ENCODE data around the gene SCRN3.
"Not testable (repeated sequence)": the region's sequence is repeated elsewhere in the genome, so short reads cannot be mapped to it uniquely, and the experiment has no call there.

SCRN3 gene

DNA sequence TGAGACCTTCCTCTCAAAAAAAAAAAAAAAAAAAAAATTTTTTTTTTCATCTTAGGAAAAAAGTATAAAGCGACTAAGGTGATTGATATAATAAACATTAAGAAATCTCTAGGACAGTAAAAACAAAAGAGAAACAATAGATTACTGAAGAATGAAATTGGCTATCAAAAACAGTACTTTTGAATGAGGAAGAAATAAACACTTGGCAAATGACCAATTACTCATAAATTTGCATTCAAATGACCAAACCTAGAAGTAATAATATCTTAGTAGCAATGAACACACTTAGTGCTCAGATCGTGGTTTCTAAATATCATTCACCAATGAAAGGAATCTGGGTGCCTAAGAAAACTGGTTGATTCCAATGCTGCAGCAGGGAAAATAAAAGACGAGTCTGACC is 10.3 kb upstream of the SCRN3 start:
- ChIA-PET POLR2A (no interaction called here), CTCF (no interaction called here)
- no peak for DNase-seq (ENCODE audit: extremely low spot score)
- TF ChIP-seq ZNF384 (IDR thresholded peaks at IDR 0.05), result no peak
- TF ChIP-seq HDGF (IDR thresholded peaks at IDR 0.05; ENCODE audit: borderline replicate concordance), result no peak
- TF ChIP-seq, protein P1, sequence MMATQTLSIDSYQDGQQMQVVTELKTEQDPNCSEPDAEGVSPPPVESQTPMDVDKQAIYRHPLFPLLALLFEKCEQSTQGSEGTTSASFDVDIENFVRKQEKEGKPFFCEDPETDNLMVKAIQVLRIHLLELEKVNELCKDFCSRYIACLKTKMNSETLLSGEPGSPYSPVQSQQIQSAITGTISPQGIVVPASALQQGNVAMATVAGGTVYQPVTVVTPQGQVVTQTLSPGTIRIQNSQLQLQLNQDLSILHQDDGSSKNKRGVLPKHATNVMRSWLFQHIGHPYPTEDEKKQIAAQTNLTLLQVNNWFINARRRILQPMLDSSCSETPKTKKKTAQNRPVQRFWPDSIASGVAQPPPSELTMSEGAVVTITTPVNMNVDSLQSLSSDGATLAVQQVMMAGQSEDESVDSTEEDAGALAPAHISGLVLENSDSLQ (IDR thresholded peaks at IDR 0.05), result no peak
- no peak for TF ChIP-seq LEF1 (IDR thresholded peaks at IDR 0.05; ENCODE audit: borderline replicate concordance)
- no peak for TF ChIP-seq TARDBP (IDR thresholded peaks at IDR 0.05)
- TF ChIP-seq SP1 (IDR thresholded peaks at IDR 0.05), result no peak
- no peak for TF ChIP-seq SUZ12 (IDR thresholded peaks at IDR 0.05)
- no peak for TF ChIP-seq NFRKB (IDR thresholded peaks at IDR 0.05)
- TF ChIP-seq ARNT (IDR thresholded peaks at IDR 0.05), result no peak
- no peak for TF ChIP-seq BHLHE40 (IDR thresholded peaks at IDR 0.05; ENCODE audit: borderline replicate concordance)
- TF ChIP-seq CTBP1 (IDR thresholded peaks at IDR 0.05; ENCODE audit: borderline replicate concordance), result no peak

DNA sequence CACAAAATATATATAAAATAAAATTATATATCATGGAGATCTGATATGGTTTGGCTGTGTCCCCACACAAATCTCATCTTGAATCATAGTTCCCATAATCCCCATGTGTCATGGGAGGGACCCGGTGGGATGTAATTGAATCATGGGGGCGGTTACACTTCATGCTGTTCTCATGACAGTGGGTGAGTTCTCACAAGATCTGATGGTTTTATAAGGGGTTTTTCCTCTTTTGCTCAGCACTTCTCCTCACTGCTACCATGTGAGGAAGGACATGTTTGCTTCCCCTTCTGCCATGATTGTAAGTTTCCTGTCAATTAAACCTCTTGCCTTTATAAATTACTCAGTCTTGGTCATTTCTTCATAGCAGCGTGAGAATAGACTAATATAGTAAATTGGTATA is 6.8 kb upstream of the SCRN3 start:
- CTCF ChIA-PET; POLR2A ChIA-PET; DNase-seq (ENCODE audit: extremely low spot score): not testable (repeated sequence)

DNA sequence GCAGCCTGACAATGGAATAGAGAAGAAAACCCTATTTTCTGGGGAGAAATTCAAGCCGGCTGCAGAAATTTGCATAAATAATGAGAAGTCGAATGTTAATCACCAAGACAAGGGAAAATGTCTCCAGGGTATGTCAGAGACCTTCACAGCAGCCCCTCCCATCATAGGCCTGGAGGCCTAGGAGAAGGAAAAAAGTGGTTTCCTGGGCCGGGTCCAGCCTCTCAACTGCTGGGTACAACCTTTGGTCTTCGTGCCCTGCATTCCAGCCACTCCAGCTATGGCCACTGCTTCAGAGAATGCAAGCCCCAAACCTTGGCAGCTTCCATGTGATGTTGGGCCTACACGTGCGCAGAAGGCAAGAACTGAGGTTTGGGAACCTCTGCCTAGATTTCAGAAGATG is 6.0 kb upstream of the SCRN3 start:
- DNase-seq (ENCODE audit: extremely low spot score), result no peak
- TF ChIP-seq CTBP1 (IDR thresholded peaks at IDR 0.05; ENCODE audit: borderline replicate concordance), result no peak
- TF ChIP-seq L3MBTL2 (conservative IDR thresholded peaks at IDR 0.05), result no peak
- ChIA-PET CTCF (no interaction called here), POLR2A (no interaction called here)

DNA sequence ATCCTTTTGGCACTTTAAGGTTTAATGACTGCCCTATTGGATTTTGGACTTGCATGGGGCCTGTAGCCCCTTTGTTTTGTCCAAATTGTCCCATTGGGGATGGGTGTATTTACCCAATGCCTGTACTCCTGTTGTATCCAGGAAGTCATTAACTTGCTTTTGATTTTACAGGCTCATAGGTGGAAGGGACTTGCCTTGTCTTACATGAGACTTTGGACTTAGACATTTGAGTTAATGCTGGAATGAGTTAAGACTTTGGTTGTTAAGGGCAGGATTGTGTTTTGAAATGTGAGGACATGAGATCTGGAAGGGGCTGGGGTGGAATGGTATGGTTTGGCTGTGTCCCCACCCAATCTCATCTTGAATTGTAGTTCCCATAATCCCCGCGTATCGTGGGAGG is 5.2 kb upstream of the SCRN3 start:
- POLR2A ChIA-PET; CTCF ChIA-PET; DNase-seq (ENCODE audit: extremely low spot score): not testable (repeated sequence)

DNA sequence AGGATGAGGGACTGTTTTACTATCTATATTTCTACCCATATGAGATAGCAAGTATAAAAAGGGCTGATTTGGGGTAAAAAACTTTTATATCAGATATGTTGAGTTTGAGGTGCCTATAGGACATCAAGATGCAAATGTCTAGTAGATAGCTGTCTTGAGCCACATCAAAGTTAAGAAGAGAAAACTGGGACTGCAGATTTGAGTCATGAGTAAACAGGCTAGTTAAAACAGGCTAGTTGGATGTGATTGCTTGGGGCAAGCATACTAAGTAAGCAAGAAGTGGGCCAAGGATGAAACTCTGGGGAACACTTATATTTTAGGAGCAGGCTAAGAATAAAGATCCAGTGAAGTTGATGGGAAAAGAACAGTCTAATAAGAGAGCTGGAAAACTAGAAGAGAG is 2.8 kb upstream of the SCRN3 start:
- ChIA-PET CTCF (no interaction called here), POLR2A (no interaction called here)
- DNase-seq (ENCODE audit: extremely low spot score), result no peak
- TF ChIP-seq ELF4 (IDR thresholded peaks at IDR 0.05) (no peak), HDGF (IDR thresholded peaks at IDR 0.05; ENCODE audit: borderline replicate concordance) (no peak), SP1 (IDR thresholded peaks at IDR 0.05) (no peak), SUZ12 (IDR thresholded peaks at IDR 0.05) (no peak), ZNF384 (IDR thresholded peaks at IDR 0.05) (no peak), BHLHE40 (IDR thresholded peaks at IDR 0.05; ENCODE audit: borderline replicate concordance) (no peak), ARNT (IDR thresholded peaks at IDR 0.05) (no peak), FOXA1 (IDR thresholded peaks at IDR 0.05) (no peak)

DNA sequence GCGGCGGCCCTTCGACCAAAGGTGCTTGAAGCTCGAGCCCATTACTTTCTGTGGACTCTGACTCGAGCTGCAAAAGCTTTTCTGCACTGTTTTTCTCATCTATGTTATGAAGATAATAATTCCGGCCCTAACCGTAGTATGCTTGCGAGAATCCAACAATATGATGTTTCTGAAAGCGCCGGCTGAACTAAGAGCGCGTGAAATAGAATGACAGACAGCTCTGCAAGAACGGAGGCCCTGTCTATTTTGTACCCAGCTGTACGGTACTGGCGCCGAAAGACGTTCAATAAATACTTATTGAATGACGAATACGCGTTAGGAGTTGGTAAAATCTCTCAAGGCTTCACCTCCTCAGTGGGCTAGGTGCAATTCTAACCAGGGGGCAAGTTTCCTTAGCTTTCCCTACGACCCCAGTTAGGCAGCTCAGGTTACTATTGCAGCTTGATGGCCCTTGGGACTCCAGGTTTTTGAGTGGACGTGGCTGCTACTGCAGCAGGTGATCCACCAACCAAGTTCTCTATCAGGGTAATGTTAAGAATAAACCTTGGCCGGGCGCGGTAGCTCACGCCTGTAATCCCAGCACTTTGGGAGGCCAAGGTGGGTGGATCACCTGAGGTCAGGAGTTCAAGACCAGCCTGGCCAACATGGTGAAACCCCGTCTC is 570 bp downstream of the SCRN3 start:
- POLR2A ChIA-PET, result interaction anchor here (1.0 to 1.3 kb wide), 3 partner anchors 27 to 176 kb away, joined by 3 to 6 read pairs (median 3); no protein-coding TSS in a partner anchor
- TF ChIP-seq L3MBTL2 (conservative IDR thresholded peaks at IDR 0.05), result 0 out of 2 replicates have a peak, but pooled peaks have one; percentile 3
- TF ChIP-seq, protein P1 (IDR thresholded peaks at IDR 0.05), result peak; percentile 49; the same call in 1 of the 2 replicates
- no peak for TF ChIP-seq TARDBP (IDR thresholded peaks at IDR 0.05)
- TF ChIP-seq NFRKB (IDR thresholded peaks at IDR 0.05), result no peak
- DNase-seq (ENCODE audit: extremely low spot score), result peak; percentile 18
- CTCF ChIA-PET, result interaction anchor here (0.5 kb wide), 1 partner anchor 161 kb away, joined by 3 read pairs; no protein-coding TSS in a partner anchor

DNA sequence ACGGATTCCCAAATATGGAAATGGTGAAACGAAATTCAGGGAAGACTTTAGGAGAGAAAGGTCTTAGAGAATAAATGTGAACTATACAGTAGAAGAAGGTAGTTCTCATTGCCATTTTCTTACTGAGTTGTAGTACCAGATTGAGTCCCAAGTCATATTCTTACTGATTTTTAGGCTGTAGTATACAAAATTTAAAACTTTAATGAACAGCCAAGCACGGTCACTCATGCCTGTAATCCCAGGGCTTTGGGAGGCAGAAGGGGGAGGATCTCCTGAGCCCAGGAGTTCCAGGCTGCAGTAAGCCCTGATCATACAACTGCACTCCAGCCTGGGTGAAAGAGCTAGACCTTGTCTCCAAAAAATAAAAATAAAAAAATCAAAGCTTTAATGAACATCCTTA is 2.2 kb downstream of the SCRN3 start:
- ChIA-PET CTCF (no interaction called here), POLR2A (no interaction called here)
- TF ChIP-seq ARNT (IDR thresholded peaks at IDR 0.05) (no peak), FOXK2 (IDR thresholded peaks at IDR 0.05) (no peak), BHLHE40 (IDR thresholded peaks at IDR 0.05; ENCODE audit: borderline replicate concordance) (no peak), CTBP1 (IDR thresholded peaks at IDR 0.05; ENCODE audit: borderline replicate concordance) (no peak), ZNF384 (IDR thresholded peaks at IDR 0.05) (no peak), SUZ12 (IDR thresholded peaks at IDR 0.05) (no peak), LEF1 (IDR thresholded peaks at IDR 0.05; ENCODE audit: borderline replicate concordance) (no peak), FOXA1 (IDR thresholded peaks at IDR 0.05) (no peak)
- DNase-seq (ENCODE audit: extremely low spot score), result no peak

DNA sequence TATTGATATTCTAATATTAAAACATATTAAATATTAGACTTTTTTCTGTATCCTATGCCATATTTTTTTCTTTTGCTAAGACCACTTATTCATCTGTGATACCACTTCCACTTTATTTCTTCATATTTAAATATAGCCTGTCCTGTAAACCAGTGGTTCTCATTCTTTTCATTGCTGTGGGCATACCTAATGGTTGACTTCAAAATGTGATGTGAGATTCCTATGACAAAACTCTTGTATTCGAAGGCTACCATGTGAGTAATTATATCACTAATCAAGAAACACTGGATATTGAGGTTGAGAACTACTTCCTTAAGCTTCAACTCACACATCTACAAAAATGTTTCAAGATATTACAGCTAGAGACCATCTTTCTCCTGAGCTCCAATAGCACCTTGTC is 3.6 kb downstream of the SCRN3 start:
- POLR2A ChIA-PET, result no interaction called here
- TF ChIP-seq FOXM1 (IDR thresholded peaks at IDR 0.05; ENCODE audit: borderline replicate concordance), result no peak
- TF ChIP-seq BHLHE40 (IDR thresholded peaks at IDR 0.05; ENCODE audit: borderline replicate concordance), result no peak
- no peak for TF ChIP-seq FOXK2 (IDR thresholded peaks at IDR 0.05)
- no peak for TF ChIP-seq L3MBTL2 (conservative IDR thresholded peaks at IDR 0.05)
- no peak for TF ChIP-seq SUZ12 (IDR thresholded peaks at IDR 0.05)
- no peak for TF ChIP-seq NFRKB (IDR thresholded peaks at IDR 0.05)
- TF ChIP-seq ARNT (IDR thresholded peaks at IDR 0.05), result no peak
- TF ChIP-seq HDGF (IDR thresholded peaks at IDR 0.05; ENCODE audit: borderline replicate concordance), result no peak
- no peak for TF ChIP-seq ELF4 (IDR thresholded peaks at IDR 0.05)
- TF ChIP-seq LEF1 (IDR thresholded peaks at IDR 0.05; ENCODE audit: borderline replicate concordance), result no peak
- TF ChIP-seq FOXA1 (IDR thresholded peaks at IDR 0.05), result no peak
- TF ChIP-seq SP1 (IDR thresholded peaks at IDR 0.05), result no peak
- no peak for TF ChIP-seq ZNF384 (IDR thresholded peaks at IDR 0.05)
- TF ChIP-seq CTBP1 (IDR thresholded peaks at IDR 0.05; ENCODE audit: borderline replicate concordance), result no peak
- TF ChIP-seq, protein P1 (IDR thresholded peaks at IDR 0.05), result no peak
- no peak for TF ChIP-seq TARDBP (IDR thresholded peaks at IDR 0.05)
- no peak for DNase-seq (ENCODE audit: extremely low spot score)
- CTCF ChIA-PET, result no interaction called here

Data from HEK293T (cell line).